Measurements from ENCODE around the gene PLA2R1.

DNA sequence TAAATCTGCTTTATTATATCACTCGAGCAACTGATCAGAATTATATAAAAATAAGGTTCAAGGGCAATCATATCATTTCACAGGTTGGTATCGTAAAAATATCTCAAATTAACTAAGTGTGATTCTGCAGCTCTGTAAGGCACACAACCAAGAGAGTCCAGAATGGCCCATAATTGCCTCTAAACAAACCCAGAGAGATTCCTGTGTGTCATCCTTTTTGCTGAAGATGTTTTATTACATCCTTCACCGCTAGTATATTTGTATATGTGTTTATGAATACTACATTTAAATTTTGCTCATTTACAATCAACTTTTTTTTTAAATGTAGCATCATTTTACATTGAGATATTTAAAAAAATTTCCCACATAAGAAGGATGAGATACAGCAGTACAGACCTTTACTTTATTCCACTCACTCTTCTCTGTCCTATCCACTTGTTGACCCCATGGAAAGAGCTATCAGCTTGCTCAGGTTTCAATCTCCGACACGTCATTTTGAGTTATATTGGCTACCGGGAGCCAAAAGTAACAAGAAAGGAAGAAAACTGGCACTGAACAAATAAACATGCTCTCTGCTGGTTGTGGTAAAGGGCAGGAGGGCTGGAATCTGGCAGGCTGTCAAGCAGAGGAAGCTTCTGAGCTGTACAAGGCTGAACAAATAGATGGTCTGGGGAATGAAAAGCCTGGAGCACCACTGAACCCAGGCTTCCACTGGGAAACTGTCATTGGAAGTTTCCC lies 23.1 kb downstream of the PLA2R1 start:
- TF ChIP-seq, protein P1, sequence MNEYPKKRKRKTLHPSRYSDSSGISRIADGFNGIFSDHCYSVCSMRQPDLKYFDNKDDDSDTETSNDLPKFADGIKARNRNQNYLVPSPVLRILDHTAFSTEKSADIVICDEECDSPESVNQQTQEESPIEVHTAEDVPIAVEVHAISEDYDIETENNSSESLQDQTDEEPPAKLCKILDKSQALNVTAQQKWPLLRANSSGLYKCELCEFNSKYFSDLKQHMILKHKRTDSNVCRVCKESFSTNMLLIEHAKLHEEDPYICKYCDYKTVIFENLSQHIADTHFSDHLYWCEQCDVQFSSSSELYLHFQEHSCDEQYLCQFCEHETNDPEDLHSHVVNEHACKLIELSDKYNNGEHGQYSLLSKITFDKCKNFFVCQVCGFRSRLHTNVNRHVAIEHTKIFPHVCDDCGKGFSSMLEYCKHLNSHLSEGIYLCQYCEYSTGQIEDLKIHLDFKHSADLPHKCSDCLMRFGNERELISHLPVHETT (tag by site-specific recombination; IDR thresholded peaks at IDR 0.05), result no peak
- TF ChIP-seq, protein P2, sequence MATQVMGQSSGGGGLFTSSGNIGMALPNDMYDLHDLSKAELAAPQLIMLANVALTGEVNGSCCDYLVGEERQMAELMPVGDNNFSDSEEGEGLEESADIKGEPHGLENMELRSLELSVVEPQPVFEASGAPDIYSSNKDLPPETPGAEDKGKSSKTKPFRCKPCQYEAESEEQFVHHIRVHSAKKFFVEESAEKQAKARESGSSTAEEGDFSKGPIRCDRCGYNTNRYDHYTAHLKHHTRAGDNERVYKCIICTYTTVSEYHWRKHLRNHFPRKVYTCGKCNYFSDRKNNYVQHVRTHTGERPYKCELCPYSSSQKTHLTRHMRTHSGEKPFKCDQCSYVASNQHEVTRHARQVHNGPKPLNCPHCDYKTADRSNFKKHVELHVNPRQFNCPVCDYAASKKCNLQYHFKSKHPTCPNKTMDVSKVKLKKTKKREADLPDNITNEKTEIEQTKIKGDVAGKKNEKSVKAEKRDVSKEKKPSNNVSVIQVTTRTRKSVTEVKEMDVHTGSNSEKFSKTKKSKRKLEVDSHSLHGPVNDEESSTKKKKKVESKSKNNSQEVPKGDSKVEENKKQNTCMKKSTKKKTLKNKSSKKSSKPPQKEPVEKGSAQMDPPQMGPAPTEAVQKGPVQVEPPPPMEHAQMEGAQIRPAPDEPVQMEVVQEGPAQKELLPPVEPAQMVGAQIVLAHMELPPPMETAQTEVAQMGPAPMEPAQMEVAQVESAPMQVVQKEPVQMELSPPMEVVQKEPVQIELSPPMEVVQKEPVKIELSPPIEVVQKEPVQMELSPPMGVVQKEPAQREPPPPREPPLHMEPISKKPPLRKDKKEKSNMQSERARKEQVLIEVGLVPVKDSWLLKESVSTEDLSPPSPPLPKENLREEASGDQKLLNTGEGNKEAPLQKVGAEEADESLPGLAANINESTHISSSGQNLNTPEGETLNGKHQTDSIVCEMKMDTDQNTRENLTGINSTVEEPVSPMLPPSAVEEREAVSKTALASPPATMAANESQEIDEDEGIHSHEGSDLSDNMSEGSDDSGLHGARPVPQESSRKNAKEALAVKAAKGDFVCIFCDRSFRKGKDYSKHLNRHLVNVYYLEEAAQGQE (tag by site-specific recombination; IDR thresholded peaks at IDR 0.05), result no peak
- TF ChIP-seq, protein P3, sequence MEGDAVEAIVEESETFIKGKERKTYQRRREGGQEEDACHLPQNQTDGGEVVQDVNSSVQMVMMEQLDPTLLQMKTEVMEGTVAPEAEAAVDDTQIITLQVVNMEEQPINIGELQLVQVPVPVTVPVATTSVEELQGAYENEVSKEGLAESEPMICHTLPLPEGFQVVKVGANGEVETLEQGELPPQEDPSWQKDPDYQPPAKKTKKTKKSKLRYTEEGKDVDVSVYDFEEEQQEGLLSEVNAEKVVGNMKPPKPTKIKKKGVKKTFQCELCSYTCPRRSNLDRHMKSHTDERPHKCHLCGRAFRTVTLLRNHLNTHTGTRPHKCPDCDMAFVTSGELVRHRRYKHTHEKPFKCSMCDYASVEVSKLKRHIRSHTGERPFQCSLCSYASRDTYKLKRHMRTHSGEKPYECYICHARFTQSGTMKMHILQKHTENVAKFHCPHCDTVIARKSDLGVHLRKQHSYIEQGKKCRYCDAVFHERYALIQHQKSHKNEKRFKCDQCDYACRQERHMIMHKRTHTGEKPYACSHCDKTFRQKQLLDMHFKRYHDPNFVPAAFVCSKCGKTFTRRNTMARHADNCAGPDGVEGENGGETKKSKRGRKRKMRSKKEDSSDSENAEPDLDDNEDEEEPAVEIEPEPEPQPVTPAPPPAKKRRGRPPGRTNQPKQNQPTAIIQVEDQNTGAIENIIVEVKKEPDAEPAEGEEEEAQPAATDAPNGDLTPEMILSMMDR (tag by site-specific recombination; IDR thresholded peaks at IDR 0.05), result no peak
- TF ChIP-seq ZNF350 (tag by site-specific recombination; IDR thresholded peaks at IDR 0.05), result no peak
- TF ChIP-seq, protein P4, sequence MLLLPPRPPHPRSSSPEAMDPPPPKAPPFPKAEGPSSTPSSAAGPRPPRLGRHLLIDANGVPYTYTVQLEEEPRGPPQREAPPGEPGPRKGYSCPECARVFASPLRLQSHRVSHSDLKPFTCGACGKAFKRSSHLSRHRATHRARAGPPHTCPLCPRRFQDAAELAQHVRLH (tag by site-specific recombination; IDR thresholded peaks at IDR 0.05), result peak; percentile 88
- TF ChIP-seq ZNF654 (tag by site-specific recombination; IDR thresholded peaks at IDR 0.05; ENCODE audit: low read depth), result no peak
- TF ChIP-seq ZNF138 (tag by site-specific recombination; IDR thresholded peaks at IDR 0.05; ENCODE audit: borderline replicate concordance), result no peak
- TF ChIP-seq ZNF670 (tag by site-specific recombination; IDR thresholded peaks at IDR 0.05; ENCODE audit: low read depth), result no peak
- TF ChIP-seq, protein P5, sequence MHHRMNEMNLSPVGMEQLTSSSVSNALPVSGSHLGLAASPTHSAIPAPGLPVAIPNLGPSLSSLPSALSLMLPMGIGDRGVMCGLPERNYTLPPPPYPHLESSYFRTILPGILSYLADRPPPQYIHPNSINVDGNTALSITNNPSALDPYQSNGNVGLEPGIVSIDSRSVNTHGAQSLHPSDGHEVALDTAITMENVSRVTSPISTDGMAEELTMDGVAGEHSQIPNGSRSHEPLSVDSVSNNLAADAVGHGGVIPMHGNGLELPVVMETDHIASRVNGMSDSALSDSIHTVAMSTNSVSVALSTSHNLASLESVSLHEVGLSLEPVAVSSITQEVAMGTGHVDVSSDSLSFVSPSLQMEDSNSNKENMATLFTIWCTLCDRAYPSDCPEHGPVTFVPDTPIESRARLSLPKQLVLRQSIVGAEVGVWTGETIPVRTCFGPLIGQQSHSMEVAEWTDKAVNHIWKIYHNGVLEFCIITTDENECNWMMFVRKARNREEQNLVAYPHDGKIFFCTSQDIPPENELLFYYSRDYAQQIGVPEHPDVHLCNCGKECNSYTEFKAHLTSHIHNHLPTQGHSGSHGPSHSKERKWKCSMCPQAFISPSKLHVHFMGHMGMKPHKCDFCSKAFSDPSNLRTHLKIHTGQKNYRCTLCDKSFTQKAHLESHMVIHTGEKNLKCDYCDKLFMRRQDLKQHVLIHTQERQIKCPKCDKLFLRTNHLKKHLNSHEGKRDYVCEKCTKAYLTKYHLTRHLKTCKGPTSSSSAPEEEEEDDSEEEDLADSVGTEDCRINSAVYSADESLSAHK (tag by site-specific recombination; IDR thresholded peaks at IDR 0.05), result peak; percentile 83
- TF ChIP-seq, protein P6, sequence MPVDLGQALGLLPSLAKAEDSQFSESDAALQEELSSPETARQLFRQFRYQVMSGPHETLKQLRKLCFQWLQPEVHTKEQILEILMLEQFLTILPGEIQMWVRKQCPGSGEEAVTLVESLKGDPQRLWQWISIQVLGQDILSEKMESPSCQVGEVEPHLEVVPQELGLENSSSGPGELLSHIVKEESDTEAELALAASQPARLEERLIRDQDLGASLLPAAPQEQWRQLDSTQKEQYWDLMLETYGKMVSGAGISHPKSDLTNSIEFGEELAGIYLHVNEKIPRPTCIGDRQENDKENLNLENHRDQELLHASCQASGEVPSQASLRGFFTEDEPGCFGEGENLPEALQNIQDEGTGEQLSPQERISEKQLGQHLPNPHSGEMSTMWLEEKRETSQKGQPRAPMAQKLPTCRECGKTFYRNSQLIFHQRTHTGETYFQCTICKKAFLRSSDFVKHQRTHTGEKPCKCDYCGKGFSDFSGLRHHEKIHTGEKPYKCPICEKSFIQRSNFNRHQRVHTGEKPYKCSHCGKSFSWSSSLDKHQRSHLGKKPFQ (tag by site-specific recombination; IDR thresholded peaks at IDR 0.05), result no peak
- TF ChIP-seq, protein P7, sequence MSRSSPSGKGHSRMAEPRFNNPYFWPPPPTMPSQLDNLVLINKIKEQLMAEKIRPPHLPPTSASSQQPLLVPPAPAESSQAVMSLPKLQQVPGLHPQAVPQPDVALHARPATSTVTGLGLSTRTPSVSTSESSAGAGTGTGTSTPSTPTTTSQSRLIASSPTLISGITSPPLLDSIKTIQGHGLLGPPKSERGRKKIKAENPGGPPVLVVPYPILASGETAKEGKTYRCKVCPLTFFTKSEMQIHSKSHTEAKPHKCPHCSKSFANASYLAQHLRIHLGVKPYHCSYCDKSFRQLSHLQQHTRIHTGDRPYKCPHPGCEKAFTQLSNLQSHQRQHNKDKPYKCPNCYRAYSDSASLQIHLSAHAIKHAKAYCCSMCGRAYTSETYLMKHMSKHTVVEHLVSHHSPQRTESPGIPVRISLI (tag by site-specific recombination; IDR thresholded peaks at IDR 0.05), result no peak
- TF ChIP-seq, protein P8, sequence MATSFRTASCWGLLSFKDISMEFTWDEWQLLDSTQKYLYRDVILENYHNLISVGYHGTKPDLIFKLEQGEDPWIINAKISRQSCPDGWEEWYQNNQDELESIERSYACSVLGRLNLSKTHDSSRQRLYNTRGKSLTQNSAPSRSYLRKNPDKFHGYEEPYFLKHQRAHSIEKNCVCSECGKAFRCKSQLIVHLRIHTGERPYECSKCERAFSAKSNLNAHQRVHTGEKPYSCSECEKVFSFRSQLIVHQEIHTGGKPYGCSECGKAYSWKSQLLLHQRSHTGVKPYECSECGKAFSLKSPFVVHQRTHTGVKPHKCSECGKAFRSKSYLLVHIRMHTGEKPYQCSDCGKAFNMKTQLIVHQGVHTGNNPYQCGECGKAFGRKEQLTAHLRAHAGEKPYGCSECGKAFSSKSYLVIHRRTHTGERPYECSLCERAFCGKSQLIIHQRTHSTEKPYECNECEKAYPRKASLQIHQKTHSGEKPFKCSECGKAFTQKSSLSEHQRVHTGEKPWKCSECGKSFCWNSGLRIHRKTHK (tag by site-specific recombination; IDR thresholded peaks at IDR 0.05), result no peak
- no peak for TF ChIP-seq ZFP3 (tag by site-specific recombination; IDR thresholded peaks at IDR 0.05; ENCODE audit: low read depth)
- TF ChIP-seq HOXA7 (CRISPR knock-in tag; IDR thresholded peaks at IDR 0.05; ENCODE audit: borderline replicate concordance), result no peak
